ENCODE data around the gene C1orf198.

DNA sequence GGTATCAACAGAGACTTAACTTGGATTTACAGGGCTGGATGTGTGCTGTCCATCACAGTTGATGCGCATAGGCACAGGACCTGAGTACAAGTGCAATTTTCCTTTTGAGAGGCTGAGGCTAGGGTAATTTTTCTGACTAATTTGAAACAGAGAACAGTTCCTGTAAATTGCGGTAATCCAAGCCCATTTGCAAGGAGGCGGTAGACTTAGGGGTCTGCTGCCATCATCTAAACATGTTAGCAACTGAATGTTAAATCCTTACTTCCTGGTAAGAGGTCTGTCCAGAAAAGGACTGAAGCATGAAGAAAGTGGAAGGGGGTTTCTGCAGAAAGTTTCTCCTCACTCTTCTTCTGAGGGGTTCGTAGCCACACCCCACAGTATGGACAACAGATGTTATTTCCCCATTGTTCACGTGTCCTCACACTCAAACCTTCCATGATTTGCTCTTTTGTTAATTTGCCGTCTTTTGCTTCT lies 23.7 kb upstream of the C1orf198 start:
- TF ChIP-seq EZH2 (IDR thresholded peaks at IDR 0.05; ENCODE audit: insufficient read depth, poor library complexity, severe bottlenecking) (no peak), EZH2phosphoT487 (IDR thresholded peaks at IDR 0.05; ENCODE audit: insufficient read depth, low read depth) (no peak)

Data from GM23248 (cell line).